GM12878 (cell line): ENCODE measurements around the gene PDGFC.

Experiments used
- BMI1 ChIP-seq: fragments of 450-650 bp; IDR thresholded peaks from 2 replicates; pipeline ENCODE4 v1.6.1; 2016; ENCODE audit warnings: mild to moderate bottlenecking, moderate library complexity, borderline replicate concordance
- CREB1 ChIP-seq: IDR thresholded peaks from 2 replicates; pipeline ENCODE4 v1.6.1; 2012; ENCODE audit warnings: low read depth, mild to moderate bottlenecking, inconsistent platforms
- ESRRA ChIP-seq: IDR thresholded peaks from 2 replicates; pipeline ENCODE4 v1.6.1; 2012; ENCODE audit warnings: mild to moderate bottlenecking, low read length, improper control_type of control experiment
- EZH2 ChIP-seq: IDR thresholded peaks from 2 replicates; pipeline ENCODE4 v1.6.1; 2012; ENCODE audit warnings: low read depth, mild to moderate bottlenecking, control low read depth, inconsistent platforms, low read length, borderline replicate concordance; ENCODE audit not compliant: control insufficient read depth
- MTA3 ChIP-seq: IDR thresholded peaks from 2 replicates; pipeline ENCODE4 v1.6.1; 2012; ENCODE audit warnings: low read length, inconsistent platforms, borderline replicate concordance
- NR2C2 ChIP-seq: IDR thresholded peaks from 2 replicates; pipeline ENCODE4 v1.6.1; 2011; ENCODE audit warnings: borderline replicate concordance, low read depth; ENCODE audit not compliant: control insufficient read depth, insufficient read length
- NRF1 ChIP-seq: conservative IDR thresholded peaks from 2 replicates; pipeline ENCODE4 v1.6.1; 2011; ENCODE audit warnings: mild to moderate bottlenecking, low read depth, low read length, improper control_type of control experiment
- POLR2A ChIP-seq: IDR thresholded peaks from 2 replicates; pipeline ENCODE4 v1.6.1; 2011; ENCODE audit warnings: low read depth, mild to moderate bottlenecking, low read length
- TARDBP ChIP-seq: IDR thresholded peaks from 2 replicates; pipeline ENCODE4 v1.6.1; 2016; ENCODE audit warnings: borderline replicate concordance
- TF ChIP-seq, protein P1 (sequence below): fragments of 450-650 bp; IDR thresholded peaks from 2 replicates; pipeline ENCODE4 v1.6.1; 2016; ENCODE audit warnings: mild to moderate bottlenecking, moderate library complexity, borderline replicate concordance
- TF ChIP-seq, protein P2 (sequence below), 3 experiments: IDR thresholded peaks in 2 of 3; conservative IDR thresholded peaks in 1 of 3; 2 replicates each; pipeline ENCODE4 v1.5.1; 2011; ENCODE audit warnings: low read depth in 3 of 3, low read length in 3 of 3, mild to moderate bottlenecking in 3 of 3, control low read depth in 2 of 3, moderate library complexity in 2 of 3, inconsistent platforms in 1 of 3, mixed read lengths in 1 of 3; ENCODE audit not compliant: control insufficient read depth in 2 of 3, insufficient read depth in 1 of 3; ENCODE audit errors: extremely low read depth in 1 of 3
- TF ChIP-seq, protein P3 (sequence below): fragments of 450-650 bp; IDR thresholded peaks from 2 replicates; pipeline ENCODE4 v1.6.1; 2014; ENCODE audit warnings: mild to moderate bottlenecking
- TF ChIP-seq, protein P4 (sequence below): fragments of 450-650 bp; IDR thresholded peaks from 2 replicates; pipeline ENCODE4 v1.6.1; 2017; ENCODE audit warnings: antibody characterized with exemption, mild to moderate bottlenecking, moderate library complexity

DNA sequence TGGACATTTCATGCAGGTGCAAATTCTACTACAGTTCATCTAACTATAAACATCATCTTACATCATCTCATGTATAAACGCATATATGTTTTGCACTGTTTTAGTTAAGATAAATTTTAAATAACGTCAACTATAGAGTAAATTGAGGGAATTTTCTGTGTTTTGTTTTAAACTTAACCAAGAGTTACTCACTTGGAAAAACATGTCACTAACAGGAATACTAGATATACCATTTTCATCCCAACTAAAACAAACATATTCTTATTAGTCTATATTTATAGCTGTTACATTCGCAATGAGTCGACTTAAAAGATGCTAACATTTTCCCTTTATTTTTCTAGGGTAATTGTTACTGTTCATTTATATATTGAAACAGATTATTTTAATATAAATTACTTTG lies 159.6 kb downstream of the PDGFC start:
- TF ChIP-seq, protein P1, sequence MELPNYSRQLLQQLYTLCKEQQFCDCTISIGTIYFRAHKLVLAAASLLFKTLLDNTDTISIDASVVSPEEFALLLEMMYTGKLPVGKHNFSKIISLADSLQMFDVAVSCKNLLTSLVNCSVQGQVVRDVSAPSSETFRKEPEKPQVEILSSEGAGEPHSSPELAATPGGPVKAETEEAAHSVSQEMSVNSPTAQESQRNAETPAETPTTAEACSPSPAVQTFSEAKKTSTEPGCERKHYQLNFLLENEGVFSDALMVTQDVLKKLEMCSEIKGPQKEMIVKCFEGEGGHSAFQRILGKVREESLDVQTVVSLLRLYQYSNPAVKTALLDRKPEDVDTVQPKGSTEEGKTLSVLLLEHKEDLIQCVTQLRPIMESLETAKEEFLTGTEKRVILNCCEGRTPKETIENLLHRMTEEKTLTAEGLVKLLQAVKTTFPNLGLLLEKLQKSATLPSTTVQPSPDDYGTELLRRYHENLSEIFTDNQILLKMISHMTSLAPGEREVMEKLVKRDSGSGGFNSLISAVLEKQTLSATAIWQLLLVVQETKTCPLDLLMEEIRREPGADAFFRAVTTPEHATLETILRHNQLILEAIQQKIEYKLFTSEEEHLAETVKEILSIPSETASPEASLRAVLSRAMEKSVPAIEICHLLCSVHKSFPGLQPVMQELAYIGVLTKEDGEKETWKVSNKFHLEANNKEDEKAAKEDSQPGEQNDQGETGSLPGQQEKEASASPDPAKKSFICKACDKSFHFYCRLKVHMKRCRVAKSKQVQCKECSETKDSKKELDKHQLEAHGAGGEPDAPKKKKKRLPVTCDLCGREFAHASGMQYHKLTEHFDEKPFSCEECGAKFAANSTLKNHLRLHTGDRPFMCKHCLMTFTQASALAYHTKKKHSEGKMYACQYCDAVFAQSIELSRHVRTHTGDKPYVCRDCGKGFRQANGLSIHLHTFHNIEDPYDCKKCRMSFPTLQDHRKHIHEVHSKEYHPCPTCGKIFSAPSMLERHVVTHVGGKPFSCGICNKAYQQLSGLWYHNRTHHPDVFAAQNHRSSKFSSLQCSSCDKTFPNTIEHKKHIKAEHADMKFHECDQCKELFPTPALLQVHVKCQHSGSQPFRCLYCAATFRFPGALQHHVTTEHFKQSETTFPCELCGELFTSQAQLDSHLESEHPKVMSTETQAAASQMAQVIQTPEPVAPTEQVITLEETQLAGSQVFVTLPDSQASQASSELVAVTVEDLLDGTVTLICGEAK, result no peak
- TF ChIP-seq, protein P2, sequence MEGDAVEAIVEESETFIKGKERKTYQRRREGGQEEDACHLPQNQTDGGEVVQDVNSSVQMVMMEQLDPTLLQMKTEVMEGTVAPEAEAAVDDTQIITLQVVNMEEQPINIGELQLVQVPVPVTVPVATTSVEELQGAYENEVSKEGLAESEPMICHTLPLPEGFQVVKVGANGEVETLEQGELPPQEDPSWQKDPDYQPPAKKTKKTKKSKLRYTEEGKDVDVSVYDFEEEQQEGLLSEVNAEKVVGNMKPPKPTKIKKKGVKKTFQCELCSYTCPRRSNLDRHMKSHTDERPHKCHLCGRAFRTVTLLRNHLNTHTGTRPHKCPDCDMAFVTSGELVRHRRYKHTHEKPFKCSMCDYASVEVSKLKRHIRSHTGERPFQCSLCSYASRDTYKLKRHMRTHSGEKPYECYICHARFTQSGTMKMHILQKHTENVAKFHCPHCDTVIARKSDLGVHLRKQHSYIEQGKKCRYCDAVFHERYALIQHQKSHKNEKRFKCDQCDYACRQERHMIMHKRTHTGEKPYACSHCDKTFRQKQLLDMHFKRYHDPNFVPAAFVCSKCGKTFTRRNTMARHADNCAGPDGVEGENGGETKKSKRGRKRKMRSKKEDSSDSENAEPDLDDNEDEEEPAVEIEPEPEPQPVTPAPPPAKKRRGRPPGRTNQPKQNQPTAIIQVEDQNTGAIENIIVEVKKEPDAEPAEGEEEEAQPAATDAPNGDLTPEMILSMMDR (IDR thresholded peaks at IDR 0.05 in 2 of 3, conservative IDR thresholded peaks at IDR 0.05 in 1 of 3; ENCODE audit: control insufficient read depth in 2 of 3, extremely low read depth in 1 of 3, insufficient read depth in 1 of 3, low read depth in 3 of 3, low read length in 3 of 3), result no peak
- TF ChIP-seq, protein P3, sequence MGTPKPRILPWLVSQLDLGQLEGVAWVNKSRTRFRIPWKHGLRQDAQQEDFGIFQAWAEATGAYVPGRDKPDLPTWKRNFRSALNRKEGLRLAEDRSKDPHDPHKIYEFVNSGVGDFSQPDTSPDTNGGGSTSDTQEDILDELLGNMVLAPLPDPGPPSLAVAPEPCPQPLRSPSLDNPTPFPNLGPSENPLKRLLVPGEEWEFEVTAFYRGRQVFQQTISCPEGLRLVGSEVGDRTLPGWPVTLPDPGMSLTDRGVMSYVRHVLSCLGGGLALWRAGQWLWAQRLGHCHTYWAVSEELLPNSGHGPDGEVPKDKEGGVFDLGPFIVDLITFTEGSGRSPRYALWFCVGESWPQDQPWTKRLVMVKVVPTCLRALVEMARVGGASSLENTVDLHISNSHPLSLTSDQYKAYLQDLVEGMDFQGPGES, result no peak
- TF ChIP-seq BMI1 (no peak), NR2C2 (no peak), NRF1 (no peak), POLR2A (no peak), MTA3 (no peak), ESRRA (no peak), EZH2 (no peak), CREB1 (no peak), TARDBP (no peak)
- TF ChIP-seq, protein P4, sequence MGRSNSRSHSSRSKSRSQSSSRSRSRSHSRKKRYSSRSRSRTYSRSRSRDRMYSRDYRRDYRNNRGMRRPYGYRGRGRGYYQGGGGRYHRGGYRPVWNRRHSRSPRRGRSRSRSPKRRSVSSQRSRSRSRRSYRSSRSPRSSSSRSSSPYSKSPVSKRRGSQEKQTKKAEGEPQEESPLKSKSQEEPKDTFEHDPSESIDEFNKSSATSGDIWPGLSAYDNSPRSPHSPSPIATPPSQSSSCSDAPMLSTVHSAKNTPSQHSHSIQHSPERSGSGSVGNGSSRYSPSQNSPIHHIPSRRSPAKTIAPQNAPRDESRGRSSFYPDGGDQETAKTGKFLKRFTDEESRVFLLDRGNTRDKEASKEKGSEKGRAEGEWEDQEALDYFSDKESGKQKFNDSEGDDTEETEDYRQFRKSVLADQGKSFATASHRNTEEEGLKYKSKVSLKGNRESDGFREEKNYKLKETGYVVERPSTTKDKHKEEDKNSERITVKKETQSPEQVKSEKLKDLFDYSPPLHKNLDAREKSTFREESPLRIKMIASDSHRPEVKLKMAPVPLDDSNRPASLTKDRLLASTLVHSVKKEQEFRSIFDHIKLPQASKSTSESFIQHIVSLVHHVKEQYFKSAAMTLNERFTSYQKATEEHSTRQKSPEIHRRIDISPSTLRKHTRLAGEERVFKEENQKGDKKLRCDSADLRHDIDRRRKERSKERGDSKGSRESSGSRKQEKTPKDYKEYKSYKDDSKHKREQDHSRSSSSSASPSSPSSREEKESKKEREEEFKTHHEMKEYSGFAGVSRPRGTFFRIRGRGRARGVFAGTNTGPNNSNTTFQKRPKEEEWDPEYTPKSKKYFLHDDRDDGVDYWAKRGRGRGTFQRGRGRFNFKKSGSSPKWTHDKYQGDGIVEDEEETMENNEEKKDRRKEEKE, result no peak
